NT2/D1 (cell line): ENCODE data around the gene PLXNA2.

Experiments used
- DNase-seq: peaks from one replicate; pipeline ENCODE4 v3.0.0-alpha.2; 2011; ENCODE audit warnings: low read depth, low spot score
- H3K27me3 ChIP-seq: 2 replicates; pipeline ENCODE4 v1.6.0; 2011; ENCODE audit warnings: mild to moderate bottlenecking; ENCODE audit not compliant: insufficient read length, insufficient read depth
- H3K36me3 ChIP-seq: 2 replicates; pipeline ENCODE4 v1.6.1; 2011; ENCODE audit warnings: mild to moderate bottlenecking, low read length, mixed read lengths; ENCODE audit not compliant: insufficient read depth, insufficient read length
- H3K4me1 ChIP-seq: 2 replicates; pipeline ENCODE4 v1.5.1; 2011; ENCODE audit not compliant: insufficient read depth, insufficient read length
- H3K4me3 ChIP-seq: 2 replicates; pipeline ENCODE4 v1.5.1; 2011; ENCODE audit warnings: low read depth; ENCODE audit not compliant: insufficient read length
- H3K9ac ChIP-seq: 2 replicates; pipeline ENCODE4 v1.6.0; 2011; ENCODE audit warnings: low read depth; ENCODE audit not compliant: insufficient read length
- H3K9me3 ChIP-seq: 2 replicates; pipeline ENCODE4 v1.5.1; 2011; ENCODE audit warnings: mild to moderate bottlenecking, low read length; ENCODE audit not compliant: insufficient read depth
- SUZ12 ChIP-seq: IDR thresholded peaks from 2 replicates; pipeline ENCODE4 v1.6.1; 2011; ENCODE audit not compliant: insufficient read length, insufficient read depth; ENCODE audit errors: extremely low read depth
- YY1 ChIP-seq: IDR thresholded peaks from 2 replicates; pipeline ENCODE4 v1.6.1; 2011; ENCODE audit not compliant: insufficient read length, insufficient read depth
- ZNF274 ChIP-seq: IDR thresholded peaks from 2 replicates; pipeline ENCODE4 v1.6.1; 2011; ENCODE audit warnings: mild to moderate bottlenecking, low read depth, low read length

Gene PLXNA2

GRCh38 chr1:207990876-207991582, 253.2 kb downstream of the PLXNA2 start:
- no peak for DNase-seq
- no peaks in the 10 kb centered on the region for H3K4me1 ChIP-seq
- TF ChIP-seq YY1 (no peak), ZNF274 (no peak), SUZ12 (no peak)
- no peak overlapping the region for H3K4me3 ChIP-seq
- H3K36me3 ChIP-seq: no peaks in the 10 kb centered on the region
- H3K27me3 ChIP-seq: no peaks in the 10 kb centered on the region
- no peaks in the 10 kb centered on the region for H3K9me3 ChIP-seq
- no peak overlapping the region for H3K9ac ChIP-seq

GRCh38 chr1:207990455-207990854, 253.7 kb downstream of the PLXNA2 start:
- Histone ChIP-seq H3K27me3 (no peaks in the 10 kb centered on the region), H3K4me3 (no peak overlapping the region), H3K4me1 (no peaks in the 10 kb centered on the region), H3K9me3 (no peaks in the 10 kb centered on the region), H3K9ac (no peak overlapping the region), H3K36me3 (no peaks in the 10 kb centered on the region)
- TF ChIP-seq YY1: no peak
- no peak for TF ChIP-seq SUZ12
- TF ChIP-seq ZNF274: no peak
- DNase-seq: no peak

GRCh38 chr1:207988326-207989165, 255.6 kb downstream of the PLXNA2 start:
- H3K9ac ChIP-seq: no peak overlapping the region
- no peaks in the 10 kb centered on the region for H3K27me3 ChIP-seq
- H3K36me3 ChIP-seq: no peaks in the 10 kb centered on the region
- DNase-seq: no peak
- no peak overlapping the region for H3K4me3 ChIP-seq
- TF ChIP-seq YY1 (no peak), ZNF274 (no peak), SUZ12 (no peak)
- no peaks in the 10 kb centered on the region for H3K9me3 ChIP-seq
- H3K4me1 ChIP-seq: no peaks in the 10 kb centered on the region

GRCh38 chr1:207987164-207987563, 257.0 kb downstream of the PLXNA2 start:
- H3K9ac ChIP-seq: no peak overlapping the region
- no peaks in the 10 kb centered on the region for H3K27me3 ChIP-seq
- no peak overlapping the region for H3K4me3 ChIP-seq
- no peaks in the 10 kb centered on the region for H3K36me3 ChIP-seq
- H3K9me3 ChIP-seq: no peaks in the 10 kb centered on the region
- DNase-seq: no peak
- no peaks in the 10 kb centered on the region for H3K4me1 ChIP-seq
- no peak for TF ChIP-seq ZNF274
- TF ChIP-seq YY1: no peak
- no peak for TF ChIP-seq SUZ12

DNA sequence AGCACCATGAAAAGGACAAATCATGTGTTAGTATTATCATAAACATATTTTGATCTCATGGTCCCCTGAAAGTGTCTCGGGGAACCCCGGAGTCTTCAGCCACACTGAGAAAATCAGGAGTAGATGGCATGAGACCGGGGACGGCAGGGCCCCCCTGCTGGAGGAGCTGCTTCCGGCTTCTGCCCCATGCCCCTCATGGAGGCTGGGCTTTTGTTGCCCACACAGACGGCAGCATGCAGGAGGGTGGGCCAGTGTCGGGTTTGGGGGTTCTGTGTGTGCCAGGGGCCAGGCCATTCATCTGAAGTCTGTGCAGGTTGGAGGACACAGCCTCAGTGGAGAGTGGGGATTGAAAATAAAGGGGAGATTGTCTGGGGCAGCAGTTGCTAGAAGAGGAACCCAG, 258.2 kb downstream of the PLXNA2 start:
- no peaks in the 10 kb centered on the region for H3K9me3 ChIP-seq
- no peak overlapping the region for H3K4me3 ChIP-seq
- H3K4me1 ChIP-seq: no peaks in the 10 kb centered on the region
- no peaks in the 10 kb centered on the region for H3K36me3 ChIP-seq
- H3K27me3 ChIP-seq: no peaks in the 10 kb centered on the region
- no peak overlapping the region for H3K9ac ChIP-seq
- no peak for DNase-seq
- TF ChIP-seq SUZ12 (no peak), YY1 (no peak), ZNF274 (no peak)

- H3K36me3 ChIP-seq: no peaks in the 10 kb centered on the region
- DNase-seq: no peak
- H3K27me3 ChIP-seq: no peaks in the 10 kb centered on the region
- no peaks in the 10 kb centered on the region for H3K9me3 ChIP-seq
- H3K4me3 ChIP-seq: no peak overlapping the region
- no peak for TF ChIP-seq ZNF274
- no peak for TF ChIP-seq SUZ12
- TF ChIP-seq YY1: no peak
- H3K4me1 ChIP-seq: no peaks in the 10 kb centered on the region
- no peak overlapping the region for H3K9ac ChIP-seq
Measured at GRCh38 chr1:207984831-207985572, 259.2 kb downstream of the PLXNA2 start.

DNA sequence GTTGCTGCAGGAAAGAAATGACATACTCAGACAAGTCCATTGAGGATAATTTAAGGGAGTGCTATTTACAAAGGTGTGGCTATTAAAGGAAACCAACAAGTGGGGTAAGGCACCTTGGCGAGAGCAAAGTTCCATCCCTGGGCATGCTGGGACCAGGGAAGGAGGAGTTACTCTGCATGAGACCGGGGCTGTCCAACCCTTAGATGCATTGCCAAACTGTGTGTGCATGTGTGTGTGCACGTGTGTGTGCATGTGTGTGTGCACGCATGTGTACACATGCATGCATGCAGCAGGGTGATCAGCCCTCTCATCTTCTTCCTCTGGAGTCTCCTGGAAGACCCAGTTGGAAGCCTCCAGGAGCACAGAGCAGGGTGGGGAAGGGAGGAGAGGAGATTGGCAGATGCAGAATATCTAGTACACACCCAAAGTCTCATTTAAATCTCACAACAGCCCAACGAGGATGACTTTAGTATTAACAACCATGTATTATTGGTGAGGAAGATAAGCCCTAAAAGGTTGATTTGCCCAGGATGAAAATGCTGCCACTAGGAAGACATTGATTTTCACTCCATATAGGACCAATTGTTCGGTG, 261.0 kb downstream of the PLXNA2 start:
- no peak overlapping the region for H3K4me3 ChIP-seq
- no peak overlapping the region for H3K9ac ChIP-seq
- TF ChIP-seq SUZ12 (no peak), YY1 (no peak), ZNF274 (no peak)
- no peaks in the 10 kb centered on the region for H3K36me3 ChIP-seq
- DNase-seq: no peak
- no peaks in the 10 kb centered on the region for H3K4me1 ChIP-seq
- H3K9me3 ChIP-seq: no peaks in the 10 kb centered on the region
- H3K27me3 ChIP-seq: no peaks in the 10 kb centered on the region
